ENCODE results near the gene GYPC.

Gene GYPC

DNA sequence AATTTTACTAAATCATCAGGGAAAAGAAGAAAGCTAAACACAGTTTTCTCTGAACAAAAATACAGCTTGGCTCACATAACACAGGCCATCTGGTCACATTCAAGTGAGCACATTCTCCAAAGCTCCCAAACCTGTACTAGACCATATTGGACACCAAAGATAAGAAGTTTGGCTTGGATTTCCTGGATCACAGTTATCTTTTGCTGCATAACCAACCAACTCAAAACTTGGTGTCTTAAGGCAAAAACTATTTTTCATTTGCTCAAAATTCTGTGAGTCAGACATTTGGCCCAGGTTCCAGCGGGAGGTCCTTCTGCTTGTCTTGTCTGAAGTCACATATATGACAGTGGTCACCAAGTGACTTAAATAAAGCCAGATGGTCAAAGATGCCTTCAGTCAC lies 83.2 kb downstream of the GYPC start:
- H3K27me3 Mint-ChIP-seq: peaks cover 11% of the 10 kb centered on the region
- no peaks in the 10 kb centered on the region for H3K9me3 Mint-ChIP-seq
- no peaks in the 10 kb centered on the region for H3K4me1 Mint-ChIP-seq
- DNase-seq (ENCODE audit: low spot score in 2 of 2): no peak
- no peak overlapping the region for H3K27ac Mint-ChIP-seq (ENCODE audit: low read depth)
- H3K4me3 Mint-ChIP-seq: no peak overlapping the region
- H3K36me3 Mint-ChIP-seq (ENCODE audit: insufficient read depth): peaks cover 2% of the 10 kb centered on the region
- no peak for ATAC-seq (replicated peaks; ENCODE audit: extremely low read depth, poor library complexity, severe bottlenecking)

DNA sequence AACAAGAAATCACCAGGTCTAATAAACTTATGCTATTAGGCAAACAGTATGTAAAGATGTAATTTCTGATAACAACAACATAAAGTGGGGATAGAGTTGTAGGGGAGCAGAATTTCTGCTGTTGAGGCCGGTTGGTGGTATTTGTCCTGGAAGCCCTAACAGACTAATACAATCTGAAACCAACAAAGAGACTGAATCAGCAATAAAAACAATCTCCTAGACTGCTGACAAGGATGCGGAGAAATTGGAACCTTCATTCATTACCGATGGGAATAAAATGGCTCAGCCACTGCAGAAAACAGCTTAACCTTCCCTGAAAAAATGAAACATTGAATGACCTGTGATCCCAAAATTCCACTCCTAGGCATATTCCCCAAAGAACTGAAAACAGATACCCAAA lies 88.7 kb downstream of the GYPC start:
- Mint-ChIP-seq H3K4me3 (no peak overlapping the region), H3K9me3 (no peaks in the 10 kb centered on the region), H3K4me1 (no peaks in the 10 kb centered on the region), H3K36me3 (ENCODE audit: insufficient read depth) (no peaks in the 10 kb centered on the region), H3K27me3 (no peaks in the 10 kb centered on the region), H3K27ac (ENCODE audit: low read depth) (no peak overlapping the region)
- ATAC-seq (replicated peaks; ENCODE audit: extremely low read depth, poor library complexity, severe bottlenecking): no peak
- DNase-seq (ENCODE audit: low spot score in 2 of 2): no peak
